Medulla oblongata (tissue), 1 donor: ENCODE data around the gene PRSS21.

Source experiments
- DNase-seq: peaks from one replicate; pipeline ENCODE4 v3.0.0-alpha.2; 2015; ENCODE audit errors: extremely low spot score

PRSS21 gene

DNA sequence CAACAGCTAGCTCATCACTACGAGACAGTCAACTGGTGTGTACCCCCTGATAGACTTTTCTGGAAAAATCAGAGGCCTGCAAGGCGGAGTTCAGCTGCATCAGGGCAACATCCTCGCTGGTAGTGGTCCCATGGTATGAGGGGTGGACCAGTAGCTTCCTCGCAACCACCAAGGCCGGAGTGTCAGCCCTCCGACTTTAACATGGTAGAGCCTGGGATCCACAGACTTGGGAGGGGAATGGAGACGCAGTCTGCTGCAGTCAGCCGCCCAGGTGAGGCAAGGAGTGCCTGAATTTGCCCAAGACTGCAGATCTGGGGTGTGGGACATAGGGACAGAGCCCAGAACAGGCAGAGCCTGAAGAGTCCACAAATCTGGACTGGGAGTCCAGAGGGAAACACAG lies 26.5 kb downstream of the PRSS21 start:
- DNase-seq = no peak

DNA sequence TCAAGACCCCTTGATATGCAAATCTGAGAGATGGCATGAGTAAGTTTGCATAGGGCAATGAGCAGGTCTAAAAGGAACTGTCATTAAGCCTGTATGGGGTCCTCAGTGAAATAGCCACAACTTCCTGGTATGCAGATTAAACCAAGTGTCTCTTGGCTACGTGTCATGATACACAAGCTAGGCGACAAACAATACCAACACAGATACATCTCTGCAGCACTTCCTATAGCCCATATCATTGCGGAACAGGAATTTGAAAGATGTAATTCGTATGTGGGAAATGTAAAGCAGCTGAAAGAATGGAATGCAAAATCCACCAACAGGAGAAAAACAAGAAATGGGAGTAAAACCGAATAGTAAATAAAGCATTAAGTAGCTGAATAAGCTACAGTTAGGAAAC lies 28.1 kb downstream of the PRSS21 start:
- DNase-seq = no peak

DNA sequence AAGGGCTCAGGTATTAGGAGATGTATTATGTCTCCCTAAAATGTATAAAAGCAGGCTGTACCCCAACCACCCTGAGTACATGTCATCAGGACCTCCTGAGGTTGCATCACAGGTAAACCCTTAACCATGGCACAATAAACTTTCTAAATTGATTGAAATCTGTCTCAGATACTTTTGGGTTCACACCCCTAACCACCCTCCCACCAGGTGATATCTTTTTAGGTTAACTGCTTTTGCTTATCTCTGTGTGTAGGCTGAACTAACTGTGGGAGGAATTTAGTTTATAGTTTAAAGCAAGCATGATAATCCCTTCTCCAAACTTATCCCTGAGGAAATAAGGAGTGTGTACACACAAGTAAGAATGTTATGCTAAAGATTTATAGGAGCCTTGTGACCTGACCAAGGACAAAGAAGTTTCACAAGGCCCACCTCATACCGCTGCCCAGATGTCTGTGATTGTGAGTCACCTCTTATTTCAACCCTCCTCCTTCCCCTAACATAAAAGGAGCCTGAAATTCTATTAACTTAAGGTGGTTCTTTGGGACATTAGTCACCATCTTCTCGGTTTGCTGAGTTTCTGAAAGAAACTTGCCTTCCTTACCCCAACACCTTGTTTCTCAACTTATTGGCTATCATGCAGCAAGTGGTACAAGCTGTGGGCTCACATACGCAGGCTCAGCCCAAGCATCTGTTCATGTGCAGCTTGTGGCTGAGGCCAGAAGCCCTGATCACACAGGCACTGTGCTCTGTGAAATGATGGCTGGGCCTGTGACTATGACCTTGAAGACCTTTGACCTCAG lies 29.7 kb downstream of the PRSS21 start:
- DNase-seq = no peak

DNA sequence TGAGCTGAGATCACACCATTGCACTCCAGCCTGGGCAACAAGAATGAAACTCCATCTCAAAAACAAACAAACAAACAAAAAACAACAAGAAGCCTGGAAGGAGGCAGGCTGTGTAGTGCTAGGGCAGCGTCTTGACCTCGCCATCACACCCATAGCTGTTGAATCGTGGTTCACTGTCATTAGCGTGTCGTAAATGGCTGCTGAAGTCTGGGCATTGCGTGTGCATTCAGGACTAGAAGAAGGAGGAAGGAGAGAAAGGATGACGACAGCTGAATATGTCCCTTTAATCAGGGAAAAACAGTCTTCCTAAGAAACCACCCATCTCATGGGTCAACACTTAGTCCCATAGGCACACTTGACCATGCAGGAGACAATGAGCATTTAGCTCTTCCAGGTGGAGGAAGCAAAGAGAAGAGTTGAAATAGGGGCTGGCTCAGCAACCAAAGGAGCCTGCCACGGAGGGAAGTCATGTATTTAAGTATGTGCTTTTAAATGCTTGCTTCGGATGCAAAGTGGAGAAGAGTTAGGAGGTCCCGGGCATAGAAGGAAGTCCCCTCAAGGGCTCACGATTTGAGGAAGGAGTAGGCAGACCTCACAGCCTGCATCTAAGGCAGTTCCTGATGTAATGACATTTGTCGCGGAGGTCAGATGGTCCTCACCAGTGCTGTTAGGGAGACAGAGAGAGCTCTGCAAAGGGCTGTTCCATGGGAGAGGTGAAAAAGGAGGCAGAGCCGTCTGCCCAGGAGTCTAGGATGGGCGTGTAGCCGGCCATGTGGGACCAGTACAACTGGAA lies 32.1 kb downstream of the PRSS21 start:
- DNase-seq = no peak

DNA sequence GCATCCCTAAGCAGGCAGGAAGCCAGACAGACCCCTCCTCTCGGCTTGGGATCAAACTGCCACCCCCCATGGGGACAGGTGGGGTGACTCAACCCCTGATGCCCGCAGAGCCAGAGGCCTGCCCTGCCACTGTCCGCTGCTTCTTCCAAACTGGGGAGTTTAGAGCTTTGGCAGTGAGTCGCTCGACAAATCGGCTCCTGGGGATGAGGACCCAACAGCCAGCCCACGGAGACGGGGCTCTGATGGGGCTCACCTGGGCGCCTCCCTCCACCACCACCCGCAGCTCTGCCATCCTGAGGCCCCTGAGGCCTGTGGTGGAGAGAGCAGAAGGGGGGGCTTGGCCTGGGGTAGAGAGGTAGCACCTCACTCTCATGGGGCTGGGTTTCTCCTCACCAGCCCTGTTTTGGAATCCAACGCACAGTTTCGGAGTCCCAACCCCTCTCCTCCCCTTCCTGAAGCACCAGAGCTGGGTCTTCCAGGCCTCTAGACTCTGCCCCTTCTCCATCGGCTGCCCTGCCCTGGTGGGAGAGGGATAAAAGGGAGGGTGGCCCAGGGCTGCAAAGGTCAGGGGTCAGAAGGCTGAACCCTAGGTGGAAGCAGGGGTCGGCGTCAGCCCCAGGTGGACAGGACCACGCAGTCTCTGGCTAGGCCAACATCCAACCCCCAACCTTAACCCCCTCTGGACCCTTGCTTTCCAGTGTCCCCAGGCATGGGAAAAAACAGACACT lies 35.1 kb downstream of the PRSS21 start:
- DNase-seq = no peak

DNA sequence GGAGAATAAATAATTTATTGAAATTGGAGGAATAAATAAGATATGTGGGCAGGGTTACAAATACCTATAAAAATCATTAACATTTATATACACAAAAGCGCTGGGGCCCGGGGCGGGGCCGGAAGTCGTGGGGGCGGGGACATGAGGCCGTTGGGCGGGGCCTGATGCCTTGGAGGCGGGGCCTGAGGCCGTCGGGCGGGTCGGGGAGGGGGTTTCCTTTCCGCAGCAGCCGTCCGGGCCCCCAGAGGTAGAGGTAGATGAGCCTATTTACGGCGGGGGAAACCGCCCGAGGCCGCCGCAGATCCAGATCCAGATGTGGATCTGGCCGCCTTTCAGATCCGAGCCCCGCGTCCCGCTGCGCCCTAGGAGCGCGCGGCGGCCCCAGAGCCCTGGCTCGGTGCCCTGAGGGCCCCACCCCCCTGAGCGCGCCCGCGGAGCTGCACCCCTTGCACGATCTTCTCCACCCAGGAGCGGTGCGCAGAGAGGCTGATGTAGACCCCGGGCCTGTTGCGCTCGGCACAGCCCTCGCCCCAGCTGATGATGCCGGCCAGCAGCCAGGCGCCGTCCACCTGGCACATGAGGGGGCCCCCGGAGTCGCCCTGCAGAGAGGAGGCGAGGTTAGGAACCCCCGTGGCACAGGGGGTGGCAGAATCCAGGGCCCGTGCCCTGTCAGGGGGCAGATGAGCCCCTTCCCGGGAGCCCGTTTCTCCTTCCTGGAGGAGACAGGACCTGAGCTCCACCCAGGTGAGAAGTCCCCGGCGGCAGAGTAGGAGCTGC lies 35.9 kb downstream of the PRSS21 start:
- DNase-seq = no peak

DNA sequence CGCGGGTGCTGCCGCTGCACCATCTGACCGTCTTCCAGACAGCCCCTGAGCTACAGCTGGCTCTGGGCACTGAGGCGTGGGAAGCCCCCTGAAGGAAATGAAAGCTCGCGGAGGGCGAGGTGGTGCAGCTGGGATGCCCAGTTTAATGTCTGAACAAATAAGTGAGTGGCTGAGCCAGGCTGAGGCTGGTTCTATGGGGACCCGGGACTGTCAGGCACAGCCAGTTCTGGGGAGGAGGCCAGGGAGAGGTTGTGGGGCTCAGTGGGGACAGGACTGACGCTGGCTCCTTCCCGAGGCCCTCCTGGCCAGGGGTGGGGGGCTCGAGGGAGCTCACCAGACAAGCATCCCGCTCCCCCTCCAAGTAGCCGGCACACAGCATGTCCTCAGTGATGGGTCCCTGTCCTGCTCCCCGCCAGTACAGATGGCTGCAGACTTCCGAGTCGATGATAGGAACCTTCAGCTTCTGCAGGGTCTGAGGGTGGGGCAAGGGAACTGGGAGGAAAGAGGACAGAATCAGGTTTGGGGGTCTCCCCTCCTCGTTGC lies 36.6 kb downstream of the PRSS21 start:
- no peak for DNase-seq

DNA sequence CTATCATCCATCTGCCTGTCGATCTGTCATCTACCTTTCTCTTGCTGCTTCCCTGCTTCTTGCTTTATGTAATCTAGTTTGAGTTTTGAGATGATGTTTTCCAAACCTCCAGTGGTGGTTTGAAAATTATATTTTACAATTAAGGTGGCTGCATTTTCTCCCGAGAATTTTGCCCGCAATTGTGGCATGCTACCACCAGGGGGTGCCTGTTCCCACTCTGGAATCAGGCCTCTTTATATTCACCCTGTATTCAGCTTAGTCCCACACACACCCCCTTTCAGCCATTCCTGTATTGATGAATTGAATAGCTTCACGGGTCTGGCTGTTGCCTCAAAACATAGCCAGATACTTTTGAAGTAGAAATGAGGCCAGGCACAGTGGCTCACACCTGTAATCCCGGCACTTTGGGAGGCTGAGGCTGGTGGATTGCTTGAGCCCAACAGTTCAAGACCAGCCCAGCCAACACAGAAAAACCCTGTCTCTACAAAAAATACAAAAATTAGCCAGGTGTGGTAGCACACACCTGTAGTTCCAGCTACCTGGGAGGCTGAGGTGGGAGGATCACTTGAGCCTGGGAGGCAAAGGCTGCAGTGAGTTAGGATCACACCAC lies 37.8 kb downstream of the PRSS21 start:
- no peak for DNase-seq

DNA sequence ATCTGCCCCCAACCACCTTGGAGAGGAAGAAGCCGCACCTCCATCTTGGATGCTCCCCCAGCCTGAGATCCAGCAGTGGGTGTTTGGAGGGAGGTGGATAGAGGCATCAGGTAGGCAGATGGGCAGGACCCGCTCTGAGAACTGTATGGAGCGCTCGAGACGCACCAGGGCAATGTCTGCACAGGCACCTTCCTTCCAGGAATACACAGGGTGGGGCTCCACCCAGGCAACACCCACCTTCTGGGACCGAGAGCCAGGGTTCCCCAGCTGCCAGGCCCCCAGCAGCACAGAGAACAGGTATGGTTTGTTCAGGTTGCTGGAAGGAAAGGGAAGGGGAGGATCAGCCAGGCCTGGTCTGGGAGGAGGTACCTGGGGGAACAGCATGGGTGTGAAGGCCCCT lies 38.5 kb downstream of the PRSS21 start:
- no peak for DNase-seq

DNA sequence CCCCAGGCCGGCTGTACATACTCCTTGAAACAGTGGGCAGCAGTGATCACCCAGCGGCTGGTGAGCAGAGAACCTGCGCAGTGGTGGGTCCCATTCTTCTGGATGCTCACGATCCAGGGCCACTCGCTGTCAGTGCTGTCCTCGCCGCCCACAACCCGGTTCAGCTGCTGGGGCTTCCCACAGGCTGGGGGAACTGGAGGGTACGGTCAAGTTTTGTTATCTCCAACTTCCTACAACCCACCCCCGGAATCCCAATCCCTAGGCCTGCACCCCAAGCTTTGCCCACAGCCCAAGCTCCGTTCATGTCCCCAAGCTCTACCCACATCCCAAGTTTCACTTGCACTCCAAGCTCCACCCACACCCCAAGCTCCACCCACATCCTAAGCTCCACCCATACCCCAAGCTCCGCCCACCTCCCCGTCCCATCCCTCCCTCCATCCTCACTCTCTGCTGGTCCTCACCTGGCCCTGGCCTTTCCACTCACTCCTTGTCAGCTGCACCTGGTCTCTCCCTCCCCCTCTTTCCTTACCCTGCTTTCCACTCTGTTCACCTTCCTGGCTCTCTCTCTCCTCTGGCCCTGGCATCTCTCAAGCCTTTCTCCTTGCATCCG lies 39.1 kb downstream of the PRSS21 start:
- DNase-seq = no peak

DNA sequence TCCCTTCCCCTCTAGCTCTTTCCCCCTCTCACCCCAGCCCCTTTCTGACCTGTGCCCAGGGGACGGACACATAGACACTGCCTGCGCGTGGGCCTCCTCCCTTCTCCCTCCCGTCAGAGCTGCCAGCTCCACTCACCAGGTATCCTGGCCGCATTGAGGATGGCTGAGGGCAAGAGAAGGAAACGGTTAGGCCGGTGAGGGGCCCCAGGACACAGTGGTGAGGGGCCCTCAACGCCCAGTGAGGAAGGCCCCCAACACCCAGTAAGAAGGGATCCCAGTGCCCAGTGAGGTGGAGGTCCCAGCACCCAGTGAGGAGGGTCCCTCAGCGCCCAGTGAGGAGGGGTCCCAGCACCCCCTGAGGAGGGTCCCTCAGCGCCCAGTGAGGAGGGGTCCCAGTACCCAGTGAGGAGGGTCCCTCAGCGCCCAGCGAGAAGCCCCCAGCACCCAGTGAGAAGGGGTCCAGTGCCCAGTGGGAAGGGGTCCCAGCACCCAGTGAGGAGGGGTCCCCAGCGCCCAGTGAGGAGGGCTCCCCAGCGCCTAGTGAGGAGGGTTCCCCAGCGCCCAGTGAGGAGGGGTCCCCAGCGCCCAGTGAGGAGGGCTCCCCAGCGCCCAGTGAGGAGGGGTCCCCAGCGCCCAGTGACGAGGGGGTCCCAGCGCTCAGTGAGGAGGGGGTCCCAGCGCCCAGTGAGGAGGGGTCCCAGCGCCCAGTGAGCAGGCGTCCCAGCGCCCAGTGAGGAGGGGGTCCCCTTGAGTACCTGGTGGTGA lies 39.8 kb downstream of the PRSS21 start:
- DNase-seq = no peak

DNA sequence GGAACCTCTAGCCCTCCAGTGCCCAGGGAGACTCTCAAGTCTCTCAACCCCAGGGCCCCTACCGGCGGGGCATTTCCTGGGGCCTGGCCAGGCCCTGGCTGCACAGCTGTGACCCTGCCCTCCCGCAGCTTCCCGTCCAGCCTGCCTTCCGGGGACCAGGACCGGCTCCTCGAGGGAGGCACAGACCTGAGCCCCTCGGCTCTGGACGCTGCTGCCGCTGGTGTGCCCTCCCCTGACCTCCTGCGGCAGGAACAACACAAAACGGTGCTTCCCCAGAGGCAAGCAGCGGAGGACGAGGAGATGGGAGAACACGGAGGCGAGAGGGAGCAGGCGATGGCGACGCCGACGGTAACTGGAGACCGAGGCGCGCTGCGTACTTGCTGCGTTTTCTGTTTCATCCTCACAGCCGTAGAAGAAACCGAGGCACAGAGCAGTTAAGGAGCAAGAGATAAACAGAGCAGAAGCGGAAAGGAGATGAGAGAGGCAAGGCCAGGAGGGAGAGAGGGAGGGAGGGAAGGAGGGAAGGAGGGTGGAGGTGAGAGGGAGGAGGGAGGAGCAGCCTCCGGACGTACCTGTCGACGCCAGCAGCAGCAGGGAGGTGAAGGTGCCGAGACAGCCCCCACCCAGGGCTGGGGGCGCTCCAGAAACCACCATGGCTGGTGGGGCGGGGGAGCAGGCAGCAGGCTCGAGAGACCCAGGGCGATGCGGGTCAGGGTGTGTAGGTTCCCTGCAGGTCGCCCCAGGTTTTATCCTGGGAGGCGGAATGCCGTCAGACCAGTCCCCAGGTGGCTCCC lies 40.6 kb downstream of the PRSS21 start, which contains the start of gene PRSS22:
Gene PRSS22, minus strand, starts transcription at position 720 of the 794 bp plus-strand sequence. Its CDS starts 66 bp downstream, at position 654.
- DNase-seq = no peak

DNA sequence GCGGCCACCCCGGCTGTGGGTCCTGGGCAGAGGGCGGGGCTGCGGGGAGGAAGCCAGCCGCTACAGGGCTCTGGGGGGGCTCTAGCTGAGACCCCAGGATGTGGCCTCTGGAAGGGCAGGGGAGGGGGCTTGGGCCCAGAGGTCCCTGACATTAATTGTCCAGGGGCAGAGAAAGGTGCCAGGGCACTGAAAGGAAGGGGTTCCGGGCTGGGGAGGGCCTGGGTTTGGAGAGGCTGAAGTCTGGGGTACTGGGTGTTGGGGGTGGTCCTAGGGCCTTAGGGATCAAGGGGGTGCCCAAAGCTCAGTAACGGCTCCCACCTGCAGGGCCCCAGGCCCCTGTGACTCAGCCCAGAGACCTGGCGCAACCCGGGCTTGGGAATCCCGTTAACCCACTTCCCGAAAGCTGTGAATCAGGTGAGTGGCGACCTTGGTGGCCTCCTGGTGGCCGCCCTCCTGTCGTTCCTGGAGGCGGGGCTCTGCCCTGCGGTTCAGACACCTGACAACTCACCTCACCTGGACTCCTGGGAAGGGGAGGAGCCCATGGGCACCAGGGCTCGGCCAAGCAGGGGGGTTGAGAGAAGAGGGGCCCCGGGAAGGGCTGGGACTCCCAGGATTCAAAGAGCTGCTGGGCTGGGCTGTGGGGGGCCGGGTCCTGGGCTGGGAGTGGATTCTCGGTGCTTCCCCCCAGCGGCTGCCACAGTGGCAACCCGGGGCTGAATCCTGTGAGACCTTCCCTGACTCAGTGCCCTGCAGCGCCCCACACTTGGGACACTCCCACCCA lies 41.4 kb downstream of the PRSS21 start:
- DNase-seq = no peak

DNA sequence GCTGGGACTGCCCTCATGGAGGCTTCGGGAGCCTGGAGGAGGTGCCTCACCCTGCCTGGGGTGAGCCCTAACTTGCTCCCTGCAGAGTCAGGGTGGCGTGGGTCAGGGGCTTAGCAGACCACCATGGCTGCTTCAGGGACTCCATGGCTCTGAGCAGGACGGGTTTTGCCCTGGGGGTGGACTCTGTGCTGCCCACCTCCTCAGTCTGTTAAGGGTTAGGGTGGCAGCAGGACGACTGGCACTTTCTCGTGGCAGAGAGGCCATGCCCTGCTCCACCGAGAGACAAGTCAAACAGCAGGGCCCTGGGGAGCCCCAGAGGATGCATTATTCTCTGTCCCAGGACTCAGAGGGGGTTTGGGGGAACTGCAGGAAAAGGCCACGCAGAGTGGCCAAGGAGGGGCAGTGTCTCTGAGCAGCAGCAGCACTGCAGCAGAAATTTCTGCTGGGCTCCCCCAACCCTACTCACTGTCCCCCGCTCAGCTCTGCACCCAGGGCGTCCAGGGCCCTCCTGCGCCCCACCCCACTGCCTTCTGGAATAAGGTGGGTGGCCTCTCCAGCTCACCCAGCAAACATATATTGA lies 42.7 kb downstream of the PRSS21 start:
- no peak for DNase-seq

DNA sequence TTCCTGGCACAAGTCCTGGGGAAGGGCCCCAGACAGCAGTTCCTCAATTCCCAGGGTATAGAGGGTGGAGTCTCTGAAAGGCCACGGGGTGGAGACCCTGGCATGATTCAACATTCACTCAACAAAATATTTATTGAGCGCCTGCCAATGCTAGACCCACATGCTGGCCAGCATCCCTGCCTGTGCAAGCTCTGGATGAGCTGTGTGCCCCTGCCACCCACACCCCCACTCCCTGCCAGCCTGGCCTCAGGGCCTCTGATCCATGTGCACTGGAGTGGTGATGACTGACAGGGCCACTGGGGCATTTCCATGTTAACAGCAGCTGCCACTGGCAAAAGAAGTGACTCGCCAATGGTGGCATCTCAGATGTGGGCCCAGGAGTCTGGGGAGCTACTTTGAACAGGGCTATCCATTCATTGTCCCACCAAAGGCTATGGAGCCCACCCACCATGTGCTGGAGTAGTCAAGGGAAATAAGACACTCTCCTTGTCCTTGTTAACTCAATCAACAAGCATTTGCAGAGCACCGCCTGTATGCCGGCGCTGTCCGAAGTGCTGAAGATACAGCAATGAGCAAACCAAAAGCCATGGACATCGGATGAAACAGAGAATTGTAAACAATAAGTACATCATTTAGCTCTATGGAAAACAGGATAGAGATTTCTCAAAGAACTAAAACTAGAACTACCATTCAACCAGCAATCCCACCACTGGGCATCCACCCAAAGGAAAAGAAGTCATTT lies 44.0 kb downstream of the PRSS21 start:
- no peak for DNase-seq

DNA sequence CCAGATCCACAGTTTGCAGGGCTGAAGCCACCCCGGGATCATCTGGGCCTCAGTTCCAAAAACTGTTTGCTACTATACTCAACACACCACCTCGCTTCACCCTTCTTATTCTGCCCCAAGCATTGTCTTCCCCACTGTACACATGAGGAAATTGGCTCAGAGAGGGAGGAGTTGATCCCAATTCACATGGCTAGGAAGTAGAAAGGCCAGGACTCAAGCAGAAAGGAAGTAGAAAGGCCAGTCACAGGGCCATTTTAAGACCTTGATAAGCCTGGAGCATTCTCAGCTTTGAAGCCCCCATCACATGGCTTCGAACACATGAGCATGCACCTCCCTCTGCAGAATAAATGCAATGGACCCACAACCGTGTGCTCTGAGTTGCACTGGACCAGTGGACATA lies 48.6 kb downstream of the PRSS21 start:
- no peak for DNase-seq

DNA sequence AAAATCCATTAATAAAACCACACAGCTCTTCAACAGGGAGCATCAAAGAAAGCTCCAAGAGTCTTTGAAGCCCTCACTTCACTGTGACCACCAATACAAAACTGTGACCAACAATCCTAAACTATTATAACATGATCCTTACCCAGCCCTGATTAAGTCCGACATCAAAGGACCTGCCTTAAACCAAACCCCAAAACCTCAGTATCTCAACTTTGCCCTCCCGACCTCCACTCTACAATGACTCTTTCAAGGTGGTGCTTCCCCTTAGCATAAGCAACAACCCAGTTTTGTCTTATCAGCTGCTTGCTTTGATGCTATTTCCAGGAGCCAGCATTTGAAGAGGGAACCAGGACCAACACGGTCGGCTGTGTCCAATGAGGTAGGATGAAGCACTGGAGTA lies 49.4 kb downstream of the PRSS21 start:
- DNase-seq = no peak
